GM11168 (cell line): Measurements from ENCODE around the gene DLX3.

Source experiments
- in situ Hi-C: fragments of 300-500 bp; cut with MboI; formaldehyde crosslinking; loops from one replicate; pipeline ENCODE4 v1.12.0; 2022; ENCODE audit warnings: low sequenced_read_pairs; ENCODE audit not compliant: unreplicated experiment

DLX3 gene

DNA sequence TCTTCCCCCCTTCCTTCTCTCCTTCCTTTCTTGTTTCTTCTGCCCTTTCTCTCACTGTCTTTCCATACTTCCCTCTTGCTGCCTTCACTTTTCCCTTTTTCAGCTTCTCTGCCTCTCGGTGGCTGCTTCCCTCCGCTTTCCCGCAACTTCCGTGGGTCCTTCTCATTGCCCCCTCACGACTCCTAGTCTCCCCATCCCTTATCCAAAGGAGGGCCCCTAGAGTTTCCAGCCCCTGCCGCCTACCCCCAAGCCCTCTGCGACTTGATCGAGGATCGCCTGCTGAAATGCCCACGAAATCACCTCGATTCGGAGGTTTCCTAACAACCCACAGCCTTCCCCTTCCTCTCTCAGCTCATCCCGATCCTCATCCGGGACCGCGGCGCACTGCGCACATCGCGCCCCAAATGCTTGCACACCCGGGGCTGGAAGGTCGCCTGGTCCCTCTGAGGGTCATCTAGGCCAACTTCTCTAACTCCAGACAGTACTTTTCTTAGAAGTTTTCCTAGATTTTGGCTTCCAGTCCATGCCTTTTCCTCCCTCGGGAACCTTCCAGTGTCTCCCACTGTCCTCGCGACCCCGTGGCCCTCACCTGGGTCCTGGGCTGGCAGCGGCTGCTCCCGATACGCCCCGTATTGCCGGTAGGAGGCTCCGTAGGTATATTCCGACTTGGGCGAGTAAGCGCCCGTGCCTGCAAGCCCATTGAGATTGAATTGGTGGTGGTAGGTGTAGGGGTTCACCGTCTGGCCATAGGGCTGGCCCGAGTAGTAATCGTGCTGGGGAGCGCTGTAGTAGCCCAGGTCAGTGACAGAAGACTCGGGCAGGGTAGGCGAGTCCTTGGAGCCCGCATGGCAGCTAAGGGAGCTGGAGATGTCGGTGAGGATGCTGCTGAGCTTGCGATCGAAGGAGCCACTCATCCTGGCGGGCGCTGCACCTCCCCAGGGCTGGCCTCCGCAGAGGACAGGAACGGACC is 654 bp downstream of the DLX3 start:
- in situ Hi-C loops: loop anchor here (25.0 kb wide), 1 partner anchor 432 kb away; no protein-coding TSS in a partner anchor

DNA sequence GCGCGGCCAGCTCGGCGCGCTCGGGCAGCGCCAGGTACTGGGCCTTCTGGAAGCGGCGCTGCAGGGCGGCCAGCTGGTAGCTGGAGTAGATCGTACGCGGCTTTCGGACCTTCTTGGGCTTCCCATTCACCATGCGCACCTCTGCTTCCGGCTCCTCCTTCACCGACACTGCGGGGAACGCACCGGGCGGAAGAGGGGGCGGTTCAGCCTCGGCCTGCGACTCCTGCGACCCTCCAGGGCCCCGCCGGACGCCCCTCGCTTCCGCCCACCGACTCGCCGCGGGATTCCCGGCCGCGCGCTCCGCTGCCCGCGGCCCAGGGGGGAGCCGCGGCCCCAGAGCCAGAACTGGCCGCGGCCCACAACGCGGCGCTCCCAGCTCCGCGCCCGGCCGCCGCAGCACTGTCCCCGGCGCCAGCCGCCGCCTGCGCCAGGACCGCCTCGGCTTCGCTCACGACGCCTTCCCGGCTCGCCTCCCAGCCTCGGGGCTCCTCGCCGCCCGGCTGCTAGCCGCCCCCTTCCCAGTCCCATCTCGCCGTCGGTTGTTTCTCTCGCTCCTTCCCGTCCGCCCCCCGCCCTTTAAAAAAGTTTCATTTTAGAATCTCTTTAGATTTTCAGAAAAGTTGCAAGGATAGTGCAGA is 1.5 kb downstream of the DLX3 start:
- in situ Hi-C loops: loop anchor here (25.0 kb wide), 1 partner anchor 431 kb away; no protein-coding TSS in a partner anchor

DNA sequence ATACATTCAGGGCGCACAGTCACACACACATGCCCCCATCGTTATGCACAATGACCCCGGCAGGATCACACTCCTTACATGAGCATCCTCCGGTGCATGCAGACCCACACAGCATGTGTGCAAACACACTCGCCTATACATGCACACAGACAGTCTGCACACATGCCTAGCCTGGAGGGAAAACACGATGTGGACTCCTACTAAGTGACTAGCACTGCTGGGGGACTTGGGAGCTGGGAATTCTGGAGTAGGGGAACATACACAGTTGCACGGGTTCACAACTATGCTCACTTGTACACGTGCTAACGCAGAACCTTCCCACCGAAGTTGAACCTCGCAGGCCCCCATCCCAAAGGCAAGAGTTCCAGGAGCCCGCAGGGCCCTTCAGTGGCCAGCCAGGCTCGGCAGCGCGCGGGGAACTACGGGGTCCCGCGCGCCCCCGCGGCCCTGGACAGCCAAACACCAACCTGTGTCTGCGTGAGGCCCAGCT is 2.0 kb downstream of the DLX3 start:
- in situ Hi-C loops: loop anchor here (25.0 kb wide), 1 partner anchor 431 kb away; no protein-coding TSS in a partner anchor

GRCh38 chr17:49992191-49992932 is 2.7 kb downstream of the DLX3 start:
- in situ Hi-C loops: loop anchor here (25.0 kb wide), 1 partner anchor 430 kb away; no protein-coding TSS in a partner anchor

- in situ Hi-C loops: loop anchor here (25.0 kb wide), 1 partner anchor 429 kb away; no protein-coding TSS in a partner anchor
These were observed 3.6 kb downstream of the DLX3 start for GRCh38 chr17:49991409-49991808.

DNA sequence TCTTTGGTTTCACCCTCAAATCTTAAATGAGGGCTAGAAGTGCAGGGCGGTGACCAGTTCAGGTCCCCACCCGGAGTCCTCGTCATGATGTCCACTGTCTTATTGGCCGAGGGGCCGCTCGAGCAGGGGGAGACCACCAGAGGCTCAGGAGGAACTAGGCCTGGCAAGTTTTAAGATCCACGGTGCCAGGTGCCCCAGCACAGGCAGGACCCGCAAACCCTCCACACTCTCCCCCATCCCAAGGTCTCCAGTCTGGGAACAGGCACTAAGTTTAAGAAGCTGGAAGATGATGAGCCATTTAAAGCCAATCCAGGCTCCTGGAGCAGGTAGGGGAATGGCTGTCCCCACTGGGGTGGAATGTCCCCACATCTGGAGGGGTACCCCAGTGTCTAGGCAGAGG is 4.1 kb downstream of the DLX3 start:
- in situ Hi-C loops: loop anchor here (25.0 kb wide), 1 partner anchor 429 kb away; no protein-coding TSS in a partner anchor

DNA sequence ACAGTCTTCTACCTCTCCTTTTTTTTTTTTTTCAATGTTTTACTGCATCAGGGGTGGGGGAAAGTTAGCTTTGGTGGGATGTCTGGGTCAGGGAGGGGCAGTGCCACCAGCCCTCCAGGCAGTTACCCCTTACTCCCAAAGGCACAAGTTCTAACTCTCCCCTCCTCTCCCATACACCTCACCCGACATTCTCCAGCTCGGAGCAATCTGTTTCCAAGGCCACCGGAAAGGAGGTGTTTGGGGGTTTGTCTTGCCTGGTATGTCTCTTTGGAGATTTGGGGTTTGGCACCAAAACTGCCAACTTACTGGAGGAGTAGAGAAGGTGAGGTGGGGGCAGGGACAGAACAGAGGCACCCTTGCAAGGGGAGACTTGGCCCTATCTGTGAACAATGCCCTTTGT is 4.7 kb downstream of the DLX3 start:
- in situ Hi-C loops: loop anchor here (25.0 kb wide), 1 partner anchor 428 kb away; no protein-coding TSS in a partner anchor

GRCh38 chr17:49989518-49989880 is 5.5 kb downstream of the DLX3 start:
- in situ Hi-C loops: loop anchor here (25.0 kb wide), 1 partner anchor 427 kb away; no protein-coding TSS in a partner anchor

DNA sequence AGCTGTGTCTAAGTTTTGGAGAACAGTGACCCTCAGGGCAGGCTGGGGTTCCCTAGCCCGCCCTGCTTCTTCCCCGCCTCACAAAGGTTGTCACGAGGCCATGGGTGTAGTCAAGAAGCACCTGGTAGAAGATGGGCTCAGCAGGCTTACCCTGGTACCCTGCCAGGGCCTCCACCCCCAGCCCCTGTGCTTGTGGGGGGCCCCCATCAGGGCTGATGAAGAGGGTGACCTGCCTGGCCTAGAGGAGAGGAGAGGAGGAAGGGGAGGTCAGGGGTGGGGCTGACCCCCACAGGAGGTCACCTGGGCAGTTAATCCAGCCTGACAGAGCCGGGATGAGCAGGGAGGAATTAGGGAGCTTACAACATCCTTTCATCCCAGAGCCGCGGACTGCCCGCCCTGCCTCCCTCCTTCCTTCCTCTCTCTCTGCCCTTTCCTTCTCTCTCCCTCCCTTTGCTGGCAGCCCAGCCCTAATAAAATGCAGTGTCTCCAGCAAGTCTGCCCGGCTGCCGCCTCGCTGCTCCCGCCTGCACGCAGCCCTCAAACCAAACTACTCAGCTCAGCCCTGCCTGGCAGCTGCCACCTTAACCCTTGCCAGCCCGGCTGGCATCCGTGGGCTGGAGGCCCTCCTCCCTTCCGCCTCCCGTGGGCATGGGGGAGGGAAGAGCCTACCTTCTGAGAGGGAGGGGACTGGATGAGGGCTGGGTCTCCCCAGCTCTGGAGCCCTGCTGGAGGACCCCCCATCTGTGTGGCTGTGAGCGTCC is 7.2 kb downstream of the DLX3 start:
- in situ Hi-C loops: loop anchor here (25.0 kb wide), 1 partner anchor 426 kb away; no protein-coding TSS in a partner anchor

GRCh38 chr17:49987290-49987585 is 7.8 kb downstream of the DLX3 start:
- in situ Hi-C loops: loop anchor here (25.0 kb wide), 1 partner anchor 425 kb away; no protein-coding TSS in a partner anchor

DNA sequence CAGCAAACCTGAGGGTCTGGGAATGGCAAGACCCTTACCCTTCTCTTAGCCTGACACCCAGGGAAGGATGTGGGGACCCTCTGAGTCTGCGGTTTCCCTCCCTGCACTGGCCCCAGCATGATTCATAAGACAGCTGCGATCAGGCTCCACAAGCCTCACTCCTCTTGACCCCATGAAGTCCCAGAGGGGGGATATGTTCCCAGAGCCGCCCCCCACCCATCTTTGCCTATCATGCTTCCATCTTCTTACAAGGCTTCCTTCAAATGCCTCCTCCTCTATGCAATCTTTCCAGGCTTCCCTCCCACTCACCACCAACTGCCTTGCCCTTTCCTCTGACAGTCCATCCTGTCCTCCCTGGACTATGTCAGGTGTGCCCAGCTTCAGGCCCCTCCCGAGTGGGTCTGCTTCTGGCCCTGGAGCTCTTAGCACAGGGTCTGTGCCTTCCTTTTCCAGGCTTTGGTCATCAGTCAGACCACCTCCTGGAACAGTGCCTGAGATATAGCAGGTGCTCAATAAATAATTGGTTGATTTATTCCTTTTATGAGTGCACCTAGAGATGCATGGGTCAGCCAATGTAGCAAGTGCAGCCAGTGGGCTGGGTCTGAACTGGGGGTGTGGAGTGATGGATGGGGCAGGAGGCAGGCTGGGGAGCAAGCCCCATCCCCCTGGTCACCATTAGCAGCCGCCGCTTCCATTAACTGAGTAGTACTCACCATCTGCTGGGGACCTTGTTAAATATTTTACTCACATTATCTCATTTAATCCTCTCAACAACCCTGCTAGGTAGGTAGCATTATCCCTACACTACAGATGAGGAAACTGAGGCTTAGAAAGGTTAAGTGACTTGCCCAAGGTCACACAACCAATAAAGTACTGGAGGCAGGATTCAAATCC is 8.4 kb downstream of the DLX3 start:
- in situ Hi-C loops: loop anchor here (25.0 kb wide), 1 partner anchor 424 kb away; no protein-coding TSS in a partner anchor

GRCh38 chr17:49985310-49985990 is 9.6 kb downstream of the DLX3 start:
- in situ Hi-C loops: loop anchor here (25.0 kb wide), 1 partner anchor 423 kb away; no protein-coding TSS in a partner anchor

DNA sequence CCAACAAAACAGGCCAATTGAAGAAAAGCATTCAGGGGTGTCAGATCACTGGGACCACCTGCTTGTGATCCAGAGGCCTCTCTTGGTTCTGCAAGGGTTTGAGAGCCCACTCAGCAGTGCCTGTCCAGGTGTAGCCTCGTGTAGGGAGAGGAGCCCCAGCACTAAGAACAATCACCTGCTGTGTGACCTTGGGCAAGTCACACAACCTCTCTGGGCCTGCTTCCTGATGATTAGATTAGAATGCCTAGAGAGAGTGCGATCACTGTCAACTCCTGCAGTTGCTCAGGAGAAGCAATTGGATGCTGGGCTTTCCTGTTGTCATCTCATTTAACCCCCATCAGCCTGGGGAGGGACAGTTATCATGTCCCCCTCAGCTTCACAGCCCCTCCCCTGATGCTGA is 10.2 kb downstream of the DLX3 start:
- in situ Hi-C loops: loop anchor here (25.0 kb wide), 1 partner anchor 422 kb away; no protein-coding TSS in a partner anchor

- in situ Hi-C loops: loop anchor here (25.0 kb wide), 1 partner anchor 422 kb away; no protein-coding TSS in a partner anchor
These were observed 10.7 kb downstream of the DLX3 start for GRCh38 chr17:49984283-49984682.

GRCh38 chr17:49980703-49981197 is 14.3 kb downstream of the DLX3 start:
- in situ Hi-C loops: loop anchor here (25.0 kb wide), 1 partner anchor 418 kb away; no protein-coding TSS in a partner anchor

DNA sequence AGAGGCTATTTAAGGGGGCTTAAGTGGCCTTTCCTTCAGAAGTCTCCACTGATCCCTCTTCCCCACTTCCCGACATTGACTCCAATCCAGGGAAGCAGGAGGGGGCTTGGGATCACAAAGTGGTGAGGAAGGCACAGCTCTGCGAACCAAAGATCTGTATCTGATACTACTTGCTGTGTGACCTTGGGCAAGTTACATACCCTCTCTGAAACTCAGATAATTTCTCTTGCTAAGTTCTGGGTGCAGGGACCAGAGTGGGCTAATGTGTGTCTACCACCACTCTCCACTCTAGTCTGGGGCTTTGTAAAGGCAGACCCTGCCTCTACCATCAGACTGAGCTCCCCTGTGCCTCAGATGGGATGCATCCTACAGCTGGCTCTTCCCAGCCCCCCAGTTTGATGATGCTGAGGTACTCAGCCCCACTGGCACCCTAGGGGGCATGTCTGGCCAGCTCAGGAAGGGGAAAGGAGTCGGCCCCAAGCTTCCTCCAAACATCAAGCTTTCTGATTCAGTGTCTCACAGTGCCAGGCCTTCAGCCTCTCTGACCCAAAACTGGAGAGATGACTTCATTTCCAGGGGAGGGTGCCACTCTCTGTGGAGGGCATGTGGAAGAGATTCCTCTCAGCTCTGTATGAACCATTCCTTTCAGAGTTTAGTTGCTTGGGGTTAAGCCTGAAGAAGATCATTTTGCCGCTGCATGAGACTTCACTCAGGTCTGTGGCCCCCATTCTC is 15.1 kb downstream of the DLX3 start:
- in situ Hi-C loops: loop anchor here (5.0 to 25.0 kb wide), 2 partner anchors 118 to 418 kb away; no protein-coding TSS in a partner anchor
